Right lobe of liver (tissue), 4 donors: ENCODE data around the gene NT5C3A.

ENCODE experiments used
- POLR2A ChIP-seq: fragments of 450-650 bp; IDR thresholded peaks from one replicate; pipeline ENCODE4 v1.6.1; 2017; ENCODE audit warnings: antibody characterized with exemption, mild to moderate bottlenecking
- TF ChIP-seq, protein P1 (sequence below), 4 donors: fragments of 200-600 bp in 3 of 4; fragments of 450-650 bp in 1 of 4; IDR thresholded peaks; one replicate each; pipeline versions ENCODE4 v1.5.1 to v1.8.0; 2016 to 2022; ENCODE audit warnings: antibody characterized with exemption in 4 of 4, mild to moderate bottlenecking in 2 of 4
- donor health status: DM: no; HTN: no; CAD: no.
- donor health status: DM: no; HTN: no; CAD: no.
- donor health status: DM: no; HTN: yes; CAD: no.

DNA sequence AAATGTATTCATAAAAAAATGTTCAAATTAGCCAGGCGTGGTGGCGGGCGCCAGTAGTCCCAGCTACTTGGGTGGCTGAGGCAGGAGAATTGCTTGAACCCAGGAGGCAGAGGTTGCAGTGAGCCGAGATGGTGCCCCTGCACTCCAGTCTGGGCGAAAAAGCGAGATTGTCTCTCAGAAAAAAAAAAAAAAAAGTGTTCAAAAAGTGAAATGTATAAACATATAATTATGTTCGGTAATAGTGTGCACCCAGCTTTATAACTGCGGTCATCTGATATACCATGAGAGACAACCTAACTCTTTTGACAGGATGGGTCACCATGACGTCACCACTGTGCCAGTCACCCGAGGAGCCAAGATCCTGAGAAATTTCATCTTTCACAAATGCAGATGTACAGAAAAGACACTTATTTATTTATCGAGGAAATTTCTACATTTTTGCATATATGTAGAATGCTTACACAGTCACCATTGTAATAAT is 47.2 kb upstream of the NT5C3A start:
- TF ChIP-seq POLR2A = no peak
- TF ChIP-seq, protein P1, sequence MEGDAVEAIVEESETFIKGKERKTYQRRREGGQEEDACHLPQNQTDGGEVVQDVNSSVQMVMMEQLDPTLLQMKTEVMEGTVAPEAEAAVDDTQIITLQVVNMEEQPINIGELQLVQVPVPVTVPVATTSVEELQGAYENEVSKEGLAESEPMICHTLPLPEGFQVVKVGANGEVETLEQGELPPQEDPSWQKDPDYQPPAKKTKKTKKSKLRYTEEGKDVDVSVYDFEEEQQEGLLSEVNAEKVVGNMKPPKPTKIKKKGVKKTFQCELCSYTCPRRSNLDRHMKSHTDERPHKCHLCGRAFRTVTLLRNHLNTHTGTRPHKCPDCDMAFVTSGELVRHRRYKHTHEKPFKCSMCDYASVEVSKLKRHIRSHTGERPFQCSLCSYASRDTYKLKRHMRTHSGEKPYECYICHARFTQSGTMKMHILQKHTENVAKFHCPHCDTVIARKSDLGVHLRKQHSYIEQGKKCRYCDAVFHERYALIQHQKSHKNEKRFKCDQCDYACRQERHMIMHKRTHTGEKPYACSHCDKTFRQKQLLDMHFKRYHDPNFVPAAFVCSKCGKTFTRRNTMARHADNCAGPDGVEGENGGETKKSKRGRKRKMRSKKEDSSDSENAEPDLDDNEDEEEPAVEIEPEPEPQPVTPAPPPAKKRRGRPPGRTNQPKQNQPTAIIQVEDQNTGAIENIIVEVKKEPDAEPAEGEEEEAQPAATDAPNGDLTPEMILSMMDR (IDR thresholded peaks at IDR 0.05) = peak in 1 of 4 donors; percentile 1
